K562 (cell line): ENCODE data around the gene SLC25A42. TPM values are rescaled to one million over a fixed set of nuclear protein-coding genes. Genes with fewer than 3 reads are reported as not detected.
A peak's percentile ranks its signal among the peaks of the same experiment; 100 is the strongest.

Experiments used
- CBX2 ChIP-seq: fragments of 200-600 bp; sonication (generic); IDR thresholded peaks from one replicate; pipeline ENCODE4 v1.6.1; 2012; ENCODE audit warnings: mild to moderate bottlenecking, low read length, inconsistent platforms; ENCODE audit not compliant: insufficient read depth, poor library complexity, severe bottlenecking
- GABPB1 ChIP-seq: sonication (generic); formaldehyde crosslinking; IDR thresholded peaks from 2 replicates; pipeline ENCODE4 v1.8.0; 2022; ENCODE audit warnings: mild to moderate bottlenecking, missing genetic modification reagents
- GATAD2B ChIP-seq: fragments of 450-650 bp; IDR thresholded peaks from 2 replicates; pipeline ENCODE4 v1.6.1; 2017; ENCODE audit warnings: mild to moderate bottlenecking, borderline replicate concordance
- HOXB6 ChIP-seq: fragments of 250-450 bp; sonication (Bioruptor Pico); IDR thresholded peaks from 2 replicates; pipeline ENCODE4 v1.5.1; 2022; ENCODE audit warnings: mild to moderate bottlenecking, borderline replicate concordance
- JUN ChIP-seq, 2 experiments: sonication (generic) in 1 of 2; formaldehyde crosslinking in 1 of 2; IDR thresholded peaks; 2 replicates each; pipeline versions ENCODE4 v1.6.1 to v1.8.0; 2012 to 2022; ENCODE audit warnings: borderline replicate concordance in 2 of 2, mild to moderate bottlenecking in 2 of 2, improper control_type of control experiment in 1 of 2, low read depth in 1 of 2, low read length in 1 of 2, missing genetic modification reagents in 1 of 2
- JUNB ChIP-seq: fragments of 450-650 bp; formaldehyde crosslinking; conservative IDR thresholded peaks from 2 replicates; pipeline ENCODE4 v1.4.0; 2020; ENCODE audit warnings: mild to moderate bottlenecking
- LCOR ChIP-seq: sonication (generic); formaldehyde crosslinking; IDR thresholded peaks from 2 replicates; pipeline ENCODE4 v1.8.0; 2022; ENCODE audit warnings: mild to moderate bottlenecking, missing genetic modification reagents
- NCOA6 ChIP-seq: fragments of 450-650 bp; IDR thresholded peaks from 2 replicates; pipeline ENCODE4 v1.6.1; 2017; ENCODE audit warnings: mild to moderate bottlenecking
- RB1 ChIP-seq: fragments of 450-650 bp; IDR thresholded peaks from 2 replicates; pipeline ENCODE4 v1.6.1; 2017; ENCODE audit warnings: low read depth, mild to moderate bottlenecking
- SMARCB1 ChIP-seq: IDR thresholded peaks from 2 replicates; pipeline ENCODE4 v1.6.1; 2011; ENCODE audit warnings: improper control_type of control experiment, low read depth; ENCODE audit not compliant: insufficient read length
- SMC3 ChIP-seq: conservative IDR thresholded peaks from 2 replicates; pipeline ENCODE4 v1.6.1; 2011; ENCODE audit warnings: low read depth, low read length, improper control_type of control experiment; ENCODE audit not compliant: insufficient read depth
- SP2 ChIP-seq: IDR thresholded peaks from 2 replicates; pipeline ENCODE4 v1.6.1; 2011; ENCODE audit warnings: mild to moderate bottlenecking, low read depth, low read length, moderate library complexity; ENCODE audit not compliant: poor library complexity, severe bottlenecking; ENCODE audit errors: extremely low read depth
- STAT5A ChIP-seq: IDR thresholded peaks from 2 replicates; pipeline ENCODE4 v1.6.1; 2012; ENCODE audit warnings: low read length, inconsistent platforms, borderline replicate concordance
- TGIF2 ChIP-seq: sonication (generic); formaldehyde crosslinking; IDR thresholded peaks from 2 replicates; pipeline ENCODE4 v1.8.1; 2022; ENCODE audit warnings: mild to moderate bottlenecking, missing genetic modification reagents, moderate library complexity
- ZNF41 ChIP-seq: fragments of 250-450 bp; sonication (Bioruptor Pico); conservative IDR thresholded peaks from 2 replicates; pipeline ENCODE4 v1.4.0; 2020; ENCODE audit warnings: mild to moderate bottlenecking
- ZNF436 ChIP-seq: fragments of 250-450, 450-650 bp; sonication (Bioruptor Pico); formaldehyde crosslinking; IDR thresholded peaks from 2 replicates; pipeline ENCODE4 v1.7.0; 2020; ENCODE audit warnings: mild to moderate bottlenecking
- ZNF444 ChIP-seq: fragments of 250-450 bp; sonication (Bioruptor Pico); IDR thresholded peaks from 2 replicates; pipeline ENCODE4 v1.4.0; 2020; ENCODE audit warnings: mild to moderate bottlenecking, moderate library complexity
- ZZZ3 ChIP-seq: fragments of 450-650 bp; IDR thresholded peaks from 2 replicates; pipeline ENCODE4 v1.6.1; 2016; ENCODE audit warnings: antibody characterized with exemption, mild to moderate bottlenecking, moderate library complexity
- polyA plus RNA-seq, 8 experiments: library from polyadenylated mRNA; depleted of rRNA in 4 of 8; stranded (reverse) in 5 of 8; unstranded in 3 of 8; fragments of >200 nt; fragmentation: Nextera tagmentation in 2 of 8; fragmentation: Illumina TruSeq in 1 of 8; extraction: Ambion mirVana in 2 of 8; extraction: Trizol in 1 of 8; gene quantifications; 2 replicates each; pipeline versions ENCODE4 v1.2.1 to v1.2.3, GENCODE V29; 2011 to 2014; ENCODE audit warnings: inconsistent platforms in 1 of 8, missing spikeins in 1 of 8
- total RNA-seq, 7 experiments: library from RNA; depleted of rRNA in 6 of 7; stranded (reverse); fragments of >200 nt in 6 of 7; fragmentation: Illumina TruSeq in 2 of 7; extraction: Trizol in 2 of 7; gene quantifications; 2 replicates each; pipeline versions ENCODE4 v1.2.1 to v1.2.3, GENCODE V29; 2011 to 2021; ENCODE audit warnings: low replicate concordance in 1 of 7
- TF ChIP-seq, protein P1 (sequence below): fragments of 450-650 bp; IDR thresholded peaks from 2 replicates; pipeline ENCODE4 v1.6.1; 2018; ENCODE audit not compliant: partially characterized antibody
- TF ChIP-seq, protein P2 (sequence below): fragments of 450-650 bp; IDR thresholded peaks from 2 replicates; pipeline ENCODE4 v1.6.1; 2017; ENCODE audit warnings: antibody characterized with exemption, mild to moderate bottlenecking

The SLC25A42 gene
- total and polyA plus RNA-seq, 9 of the 15 experiments (the other 6 are each of a cell fraction or from before 2014, with no cell fraction given): 0.59 to 32.2 (median 14.1) TPM

- peak; percentile 84 for TF ChIP-seq GABPB1 (CRISPR knock-in tag)
- TF ChIP-seq LCOR (CRISPR knock-in tag): 0 out of 2 replicates have a peak, but pooled peaks have one; percentile 21
- no peak for TF ChIP-seq CBX2
- TF ChIP-seq JUNB (CRISPR knock-in tag): no peak
- TF ChIP-seq ZNF41: no peak
- TF ChIP-seq ZZZ3: no peak
- TF ChIP-seq, protein P1, sequence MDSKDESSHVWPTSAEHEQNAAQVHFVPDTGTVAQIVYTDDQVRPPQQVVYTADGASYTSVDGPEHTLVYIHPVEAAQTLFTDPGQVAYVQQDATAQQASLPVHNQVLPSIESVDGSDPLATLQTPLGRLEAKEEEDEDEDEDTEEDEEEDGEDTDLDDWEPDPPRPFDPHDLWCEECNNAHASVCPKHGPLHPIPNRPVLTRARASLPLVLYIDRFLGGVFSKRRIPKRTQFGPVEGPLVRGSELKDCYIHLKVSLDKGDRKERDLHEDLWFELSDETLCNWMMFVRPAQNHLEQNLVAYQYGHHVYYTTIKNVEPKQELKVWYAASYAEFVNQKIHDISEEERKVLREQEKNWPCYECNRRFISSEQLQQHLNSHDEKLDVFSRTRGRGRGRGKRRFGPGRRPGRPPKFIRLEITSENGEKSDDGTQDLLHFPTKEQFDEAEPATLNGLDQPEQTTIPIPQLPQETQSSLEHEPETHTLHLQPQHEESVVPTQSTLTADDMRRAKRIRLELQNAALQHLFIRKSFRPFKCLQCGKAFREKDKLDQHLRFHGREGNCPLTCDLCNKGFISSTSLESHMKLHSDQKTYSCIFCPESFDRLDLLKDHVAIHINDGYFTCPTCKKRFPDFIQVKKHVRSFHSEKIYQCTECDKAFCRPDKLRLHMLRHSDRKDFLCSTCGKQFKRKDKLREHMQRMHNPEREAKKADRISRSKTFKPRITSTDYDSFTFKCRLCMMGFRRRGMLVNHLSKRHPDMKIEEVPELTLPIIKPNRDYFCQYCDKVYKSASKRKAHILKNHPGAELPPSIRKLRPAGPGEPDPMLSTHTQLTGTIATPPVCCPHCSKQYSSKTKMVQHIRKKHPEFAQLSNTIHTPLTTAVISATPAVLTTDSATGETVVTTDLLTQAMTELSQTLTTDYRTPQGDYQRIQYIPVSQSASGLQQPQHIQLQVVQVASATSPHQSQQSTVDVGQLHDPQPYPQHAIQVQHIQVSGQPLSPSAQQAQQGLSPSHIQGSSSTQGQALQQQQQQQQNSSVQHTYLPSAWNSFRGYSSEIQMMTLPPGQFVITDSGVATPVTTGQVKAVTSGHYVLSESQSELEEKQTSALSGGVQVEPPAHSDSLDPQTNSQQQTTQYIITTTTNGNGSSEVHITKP: no peak
- TF ChIP-seq RB1: peak; percentile 58; the same call in 1 of the 2 replicates
- TF ChIP-seq NCOA6: no peak
- no peak for TF ChIP-seq HOXB6 (CRISPR knock-in tag)
- TF ChIP-seq GATAD2B: no peak
- no peak for TF ChIP-seq SMARCB1
- no peak for TF ChIP-seq ZNF444
- no peak for TF ChIP-seq STAT5A
- TF ChIP-seq SMC3: peak; percentile 88
- TF ChIP-seq, protein P2, sequence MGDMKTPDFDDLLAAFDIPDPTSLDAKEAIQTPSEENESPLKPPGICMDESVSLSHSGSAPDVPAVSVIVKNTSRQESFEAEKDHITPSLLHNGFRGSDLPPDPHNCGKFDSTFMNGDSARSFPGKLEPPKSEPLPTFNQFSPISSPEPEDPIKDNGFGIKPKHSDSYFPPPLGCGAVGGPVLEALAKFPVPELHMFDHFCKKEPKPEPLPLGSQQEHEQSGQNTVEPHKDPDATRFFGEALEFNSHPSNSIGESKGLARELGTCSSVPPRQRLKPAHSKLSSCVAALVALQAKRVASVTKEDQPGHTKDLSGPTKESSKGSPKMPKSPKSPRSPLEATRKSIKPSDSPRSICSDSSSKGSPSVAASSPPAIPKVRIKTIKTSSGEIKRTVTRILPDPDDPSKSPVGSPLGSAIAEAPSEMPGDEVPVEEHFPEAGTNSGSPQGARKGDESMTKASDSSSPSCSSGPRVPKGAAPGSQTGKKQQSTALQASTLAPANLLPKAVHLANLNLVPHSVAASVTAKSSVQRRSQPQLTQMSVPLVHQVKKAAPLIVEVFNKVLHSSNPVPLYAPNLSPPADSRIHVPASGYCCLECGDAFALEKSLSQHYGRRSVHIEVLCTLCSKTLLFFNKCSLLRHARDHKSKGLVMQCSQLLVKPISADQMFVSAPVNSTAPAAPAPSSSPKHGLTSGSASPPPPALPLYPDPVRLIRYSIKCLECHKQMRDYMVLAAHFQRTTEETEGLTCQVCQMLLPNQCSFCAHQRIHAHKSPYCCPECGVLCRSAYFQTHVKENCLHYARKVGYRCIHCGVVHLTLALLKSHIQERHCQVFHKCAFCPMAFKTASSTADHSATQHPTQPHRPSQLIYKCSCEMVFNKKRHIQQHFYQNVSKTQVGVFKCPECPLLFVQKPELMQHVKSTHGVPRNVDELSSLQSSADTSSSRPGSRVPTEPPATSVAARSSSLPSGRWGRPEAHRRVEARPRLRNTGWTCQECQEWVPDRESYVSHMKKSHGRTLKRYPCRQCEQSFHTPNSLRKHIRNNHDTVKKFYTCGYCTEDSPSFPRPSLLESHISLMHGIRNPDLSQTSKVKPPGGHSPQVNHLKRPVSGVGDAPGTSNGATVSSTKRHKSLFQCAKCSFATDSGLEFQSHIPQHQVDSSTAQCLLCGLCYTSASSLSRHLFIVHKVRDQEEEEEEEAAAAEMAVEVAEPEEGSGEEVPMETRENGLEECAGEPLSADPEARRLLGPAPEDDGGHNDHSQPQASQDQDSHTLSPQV: no peak
- no peak; the same call in 1 of the 2 replicates for TF ChIP-seq JUN (IDR thresholded peaks at IDR 0.05; ENCODE audit: borderline replicate concordance, low read depth, low read length)
- TF ChIP-seq JUN (CRISPR knock-in tag; IDR thresholded peaks at IDR 0.05; ENCODE audit: borderline replicate concordance): no peak
- TF ChIP-seq ZNF436 (CRISPR knock-in tag): no peak
- TF ChIP-seq SP2: no peak
- TF ChIP-seq TGIF2 (CRISPR knock-in tag): no peak
Measured at GRCh38 chr19:19145684-19146608, 82.2 kb downstream of the SLC25A42 start (continued).
